WTC11 (cell line): ENCODE results near the gene GPR153. TPM values are rescaled to one million over a fixed set of nuclear protein-coding genes. Genes with fewer than 3 reads are reported as not detected.

Experiments used
- total RNA-seq: library from RNA; stranded (reverse); gene quantifications from 3 replicates; pipeline ENCODE4 v1.2.3, GENCODE V29; 2021

The GPR153 gene
- total RNA-seq, 1 experiment from 2014 or later = 13.4 TPM

Other genes starting within 250 kb of the GPR153 start
- 9.3 to 10.3 TPM (median 9.6 TPM) in 3 replicates for gene KCNAB2, start 215.2 kb downstream of the GPR153 start, total RNA-seq
- 1.6 to 2.4 TPM (median 1.6 TPM) in 3 replicates for gene CHD5, start 80.8 kb downstream of the GPR153 start, total RNA-seq
- gene RPL22, start 61.5 kb downstream of the GPR153 start, total RNA-seq = 441 to 512 TPM (median 491 TPM) in 3 replicates
- 9.2 to 14.0 TPM (median 12.9 TPM) in 3 replicates for gene RNF207, start 55.0 kb downstream of the GPR153 start, total RNA-seq
- 105 to 113 TPM (median 107 TPM) in 3 replicates for gene ICMT, start 25.1 kb downstream of the GPR153 start, total RNA-seq
- gene HES3, start 16.9 kb downstream of the GPR153 start, total RNA-seq = 74.7 to 78.7 TPM (median 78.3 TPM) in 3 replicates
- gene ACOT7, start 132.7 kb upstream of the GPR153 start, total RNA-seq = 133 to 151 TPM (median 137 TPM) in 3 replicates
- 1.9 to 2.7 TPM (median 1.9 TPM) in 3 replicates for gene HES2, start 158.8 kb upstream of the GPR153 start, total RNA-seq
- 46.1 to 70.3 TPM (median 68.1 TPM) in 3 replicates for gene ESPN, start 163.7 kb upstream of the GPR153 start, total RNA-seq
- gene TNFRSF25, start 205.1 kb upstream of the GPR153 start, total RNA-seq = 19.5 to 26.1 TPM (median 22.6 TPM) in 3 replicates
- 27.5 to 32.0 TPM (median 30.8 TPM) in 3 replicates for gene PLEKHG5, start 230.6 kb upstream of the GPR153 start, total RNA-seq